Endothelial cell of umbilical vein (primary cell): ENCODE results near the gene UBE2H.

Source experiments
- EZH2 ChIP-seq: IDR thresholded peaks from 2 replicates; pipeline ENCODE4 v1.6.1; 2012; ENCODE audit warnings: borderline replicate concordance, low read depth, mild to moderate bottlenecking, moderate library complexity, low read length, inconsistent platforms; ENCODE audit not compliant: severe bottlenecking
- JUN ChIP-seq: IDR thresholded peaks from 2 replicates; pipeline ENCODE4 v1.6.1; 2011; ENCODE audit warnings: borderline replicate concordance, low read depth; ENCODE audit not compliant: insufficient read length, insufficient read depth
- MYC ChIP-seq: IDR thresholded peaks from one replicate; pipeline ENCODE4 v1.6.1; 2011; ENCODE audit warnings: mild to moderate bottlenecking, low read depth, low read length
- POLR2A ChIP-seq: IDR thresholded peaks from 2 replicates; pipeline ENCODE4 v1.6.1; 2012; ENCODE audit warnings: low read depth, mild to moderate bottlenecking, control low read depth, low read length
- POLR2AphosphoS5 ChIP-seq: IDR thresholded peaks from 2 replicates; pipeline ENCODE4 v1.6.1; 2012; ENCODE audit warnings: low read depth, mild to moderate bottlenecking, control low read depth, low read length, moderate library complexity; ENCODE audit not compliant: insufficient read depth
- TF ChIP-seq, protein P1 (sequence below), 2 donors: IDR thresholded peaks; 1 replicate in 1 of 2; 2 replicates in 1 of 2; pipeline ENCODE4 v1.5.1; 2011; ENCODE audit warnings: low read length in 2 of 2, mild to moderate bottlenecking in 2 of 2, moderate library complexity in 2 of 2, control low read depth in 1 of 2, inconsistent platforms in 1 of 2, low read depth in 1 of 2; ENCODE audit not compliant: insufficient read depth in 1 of 2; ENCODE audit errors: extremely low read depth in 1 of 2

DNA sequence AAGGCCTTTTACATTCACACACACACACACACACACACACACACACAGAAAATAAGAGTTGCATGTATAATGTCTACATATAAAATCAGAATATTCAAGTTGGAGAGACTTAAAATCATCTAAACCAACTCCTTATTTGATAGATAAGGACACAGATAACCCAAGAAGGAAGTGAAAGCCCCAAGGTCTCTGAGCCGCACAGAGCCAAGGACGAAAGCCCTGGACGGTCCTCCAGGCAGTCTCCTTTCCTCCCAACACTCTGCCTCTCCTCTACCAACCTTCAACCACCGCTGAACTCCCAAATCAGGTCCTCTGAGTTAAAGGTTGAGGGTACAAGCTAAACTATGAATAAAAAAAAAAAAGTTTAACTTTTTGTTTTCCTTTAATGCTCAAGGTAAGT is 28.2 kb downstream of the UBE2H start:
- no peak for TF ChIP-seq EZH2
- no peak for TF ChIP-seq POLR2A
- TF ChIP-seq, protein P1, sequence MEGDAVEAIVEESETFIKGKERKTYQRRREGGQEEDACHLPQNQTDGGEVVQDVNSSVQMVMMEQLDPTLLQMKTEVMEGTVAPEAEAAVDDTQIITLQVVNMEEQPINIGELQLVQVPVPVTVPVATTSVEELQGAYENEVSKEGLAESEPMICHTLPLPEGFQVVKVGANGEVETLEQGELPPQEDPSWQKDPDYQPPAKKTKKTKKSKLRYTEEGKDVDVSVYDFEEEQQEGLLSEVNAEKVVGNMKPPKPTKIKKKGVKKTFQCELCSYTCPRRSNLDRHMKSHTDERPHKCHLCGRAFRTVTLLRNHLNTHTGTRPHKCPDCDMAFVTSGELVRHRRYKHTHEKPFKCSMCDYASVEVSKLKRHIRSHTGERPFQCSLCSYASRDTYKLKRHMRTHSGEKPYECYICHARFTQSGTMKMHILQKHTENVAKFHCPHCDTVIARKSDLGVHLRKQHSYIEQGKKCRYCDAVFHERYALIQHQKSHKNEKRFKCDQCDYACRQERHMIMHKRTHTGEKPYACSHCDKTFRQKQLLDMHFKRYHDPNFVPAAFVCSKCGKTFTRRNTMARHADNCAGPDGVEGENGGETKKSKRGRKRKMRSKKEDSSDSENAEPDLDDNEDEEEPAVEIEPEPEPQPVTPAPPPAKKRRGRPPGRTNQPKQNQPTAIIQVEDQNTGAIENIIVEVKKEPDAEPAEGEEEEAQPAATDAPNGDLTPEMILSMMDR (IDR thresholded peaks at IDR 0.05; ENCODE audit: extremely low read depth in 1 of 2, insufficient read depth in 1 of 2, low read depth in 1 of 2, low read length in 2 of 2), result no peak
- TF ChIP-seq POLR2AphosphoS5, result no peak
- TF ChIP-seq JUN, result no peak
- TF ChIP-seq MYC, result no peak
